Coronary artery (tissue), 2 donors: ENCODE results near the gene MAPKAP1.

Experiments
- DNase-seq: peaks from one replicate; pipeline ENCODE4 v3.0.0-alpha.2; 2017; ENCODE audit warnings: low spot score
- H3K27ac ChIP-seq, 2 donors: fragments of 200-600 bp; sonication (generic); one replicate each; pipeline ENCODE4 v1.5.1; 2016 to 2019
- H3K4me3 ChIP-seq: fragments of 200-600 bp; sonication (generic); 2 replicates; pipeline ENCODE4 v1.5.1; 2016; ENCODE audit warnings: mild to moderate bottlenecking, moderate library complexity
- TF ChIP-seq, protein P1 (sequence below): fragments of 200-600 bp; sonication (generic); IDR thresholded peaks from one replicate; pipeline ENCODE4 v1.5.1; 2019; ENCODE audit warnings: antibody characterized with exemption

Gene MAPKAP1

DNA sequence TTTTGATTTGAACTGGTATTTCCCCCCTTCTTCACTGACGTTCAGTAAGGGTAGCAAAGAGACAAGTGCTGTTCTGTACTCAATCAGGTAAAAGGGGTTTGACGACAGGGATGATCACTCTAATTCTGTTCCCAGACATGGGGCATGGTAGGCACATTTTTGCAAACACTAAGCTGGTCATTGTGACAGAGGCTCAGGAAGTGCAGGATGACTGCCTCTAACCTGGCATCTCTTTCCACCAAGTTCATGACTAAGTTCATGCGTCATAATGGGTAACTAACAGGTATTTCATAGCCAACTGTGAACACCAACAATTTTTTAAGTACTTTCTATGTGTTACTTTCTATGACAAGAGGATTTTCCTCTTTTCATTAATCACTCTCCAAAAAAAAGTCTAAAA lies 166.5 kb downstream of the MAPKAP1 start:
- H3K4me3 ChIP-seq: no peak overlapping the region
- H3K27ac ChIP-seq: no peak overlapping the region
- TF ChIP-seq, protein P1, sequence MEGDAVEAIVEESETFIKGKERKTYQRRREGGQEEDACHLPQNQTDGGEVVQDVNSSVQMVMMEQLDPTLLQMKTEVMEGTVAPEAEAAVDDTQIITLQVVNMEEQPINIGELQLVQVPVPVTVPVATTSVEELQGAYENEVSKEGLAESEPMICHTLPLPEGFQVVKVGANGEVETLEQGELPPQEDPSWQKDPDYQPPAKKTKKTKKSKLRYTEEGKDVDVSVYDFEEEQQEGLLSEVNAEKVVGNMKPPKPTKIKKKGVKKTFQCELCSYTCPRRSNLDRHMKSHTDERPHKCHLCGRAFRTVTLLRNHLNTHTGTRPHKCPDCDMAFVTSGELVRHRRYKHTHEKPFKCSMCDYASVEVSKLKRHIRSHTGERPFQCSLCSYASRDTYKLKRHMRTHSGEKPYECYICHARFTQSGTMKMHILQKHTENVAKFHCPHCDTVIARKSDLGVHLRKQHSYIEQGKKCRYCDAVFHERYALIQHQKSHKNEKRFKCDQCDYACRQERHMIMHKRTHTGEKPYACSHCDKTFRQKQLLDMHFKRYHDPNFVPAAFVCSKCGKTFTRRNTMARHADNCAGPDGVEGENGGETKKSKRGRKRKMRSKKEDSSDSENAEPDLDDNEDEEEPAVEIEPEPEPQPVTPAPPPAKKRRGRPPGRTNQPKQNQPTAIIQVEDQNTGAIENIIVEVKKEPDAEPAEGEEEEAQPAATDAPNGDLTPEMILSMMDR: no peak
- DNase-seq: no peak

DNA sequence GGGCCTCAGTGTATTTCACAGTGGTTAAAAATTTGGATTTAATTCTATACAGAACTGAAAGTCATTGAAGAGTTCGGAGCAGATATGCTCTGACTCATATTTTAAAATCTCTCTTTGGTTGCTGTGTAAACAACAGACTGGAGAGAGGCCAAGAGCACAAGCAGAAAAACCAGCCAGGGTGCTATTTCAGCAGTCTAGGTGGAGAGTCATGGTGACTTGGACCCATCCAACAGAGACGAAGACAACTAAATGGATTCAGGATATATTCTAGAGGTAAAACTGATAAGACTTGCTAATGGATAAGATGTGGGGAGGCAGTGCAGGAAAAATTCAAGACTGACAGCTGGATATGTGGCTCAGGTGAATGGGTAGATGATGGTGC lies 168.9 kb downstream of the MAPKAP1 start:
- Histone ChIP-seq H3K4me3 (no peak overlapping the region), H3K27ac (peak overlapping the region in 1 of 2 donors; percentile 1)
- TF ChIP-seq, protein P1: no peak
- no peak for DNase-seq

DNA sequence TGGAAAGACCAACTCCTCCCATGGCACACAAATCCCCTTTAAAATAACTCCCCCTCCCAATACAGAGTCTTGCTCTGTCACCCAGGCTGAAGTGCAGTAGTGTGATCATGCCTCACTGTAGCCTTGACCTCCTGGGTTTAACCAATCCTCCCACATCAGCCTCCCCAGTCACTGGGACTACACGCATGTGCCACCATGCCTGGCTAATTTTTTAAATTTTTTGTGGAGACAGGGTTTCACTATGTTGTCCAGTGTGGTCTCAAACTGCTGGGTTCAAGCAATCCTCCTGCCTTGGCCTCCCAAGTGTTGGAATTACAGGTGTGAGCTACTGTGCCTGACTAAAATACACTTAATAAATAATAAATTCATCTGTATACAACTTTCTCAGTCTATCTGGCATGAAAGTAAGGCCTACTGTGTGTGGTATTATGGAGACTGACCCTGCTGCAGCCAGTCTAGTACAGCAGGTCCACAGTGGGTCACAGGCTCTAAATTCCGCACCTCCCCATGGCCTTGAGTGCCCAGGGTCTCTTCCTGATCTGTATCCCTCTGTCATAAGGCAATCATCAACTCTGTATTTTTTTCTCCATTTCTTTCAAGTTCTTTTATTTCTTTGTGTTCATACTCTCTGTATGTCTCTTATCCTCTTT lies 169.4 kb downstream of the MAPKAP1 start:
- no peak for DNase-seq
- TF ChIP-seq, protein P1: no peak
- H3K27ac ChIP-seq: peak overlapping the region in 1 of 2 donors; percentile 1
- H3K4me3 ChIP-seq: no peak overlapping the region

DNA sequence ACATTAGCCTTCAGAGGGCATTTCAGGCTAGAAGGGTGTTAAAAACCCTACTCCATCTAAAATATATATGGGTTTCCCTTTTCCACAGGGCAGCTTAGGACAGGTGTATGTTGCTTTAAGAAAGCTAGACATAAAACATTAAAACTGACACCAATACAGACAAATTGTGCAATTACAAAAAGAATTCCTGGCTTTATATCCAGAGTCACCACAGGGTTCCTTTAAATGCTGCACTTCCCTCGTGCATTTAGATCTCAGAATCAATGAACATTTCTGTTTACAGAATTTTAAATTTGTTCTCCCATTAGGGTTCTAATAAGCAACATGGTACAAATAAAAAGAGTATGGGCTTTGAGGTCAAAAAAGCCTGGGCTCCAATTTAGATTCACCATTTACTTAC lies 170.2 kb downstream of the MAPKAP1 start:
- DNase-seq: no peak
- TF ChIP-seq, protein P1: no peak
- Histone ChIP-seq H3K27ac (no peak overlapping the region), H3K4me3 (no peak overlapping the region)

DNA sequence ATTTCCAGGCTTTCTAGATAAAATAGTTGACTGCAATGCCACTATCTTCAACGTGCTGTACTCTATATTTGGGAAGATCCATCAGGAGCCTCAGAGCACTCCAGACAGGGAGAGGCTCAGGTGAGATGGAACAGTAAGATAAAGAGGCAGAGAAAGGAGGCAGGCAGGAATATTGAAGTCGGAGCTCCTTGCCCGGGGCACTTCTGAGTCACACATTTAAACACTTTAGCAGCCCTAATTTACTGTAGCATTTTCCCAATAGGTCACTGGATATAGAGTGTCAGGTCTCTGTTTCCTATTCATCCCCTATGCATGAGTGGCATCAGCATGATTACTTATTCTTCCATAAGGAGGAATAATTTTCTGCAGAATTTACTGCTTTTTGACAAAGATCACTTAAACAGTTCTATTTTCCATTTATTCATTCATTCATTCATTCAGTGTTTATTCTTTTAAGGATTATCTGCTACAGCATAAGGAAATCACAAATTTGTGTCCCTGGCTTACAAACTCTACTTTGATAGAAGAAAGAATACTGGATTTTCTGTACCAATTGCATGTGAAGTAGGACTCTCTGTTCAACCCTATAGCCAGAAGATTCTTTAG lies 170.7 kb downstream of the MAPKAP1 start:
- no peak overlapping the region for H3K4me3 ChIP-seq
- DNase-seq: no peak
- H3K27ac ChIP-seq: no peak overlapping the region
- TF ChIP-seq, protein P1: no peak

DNA sequence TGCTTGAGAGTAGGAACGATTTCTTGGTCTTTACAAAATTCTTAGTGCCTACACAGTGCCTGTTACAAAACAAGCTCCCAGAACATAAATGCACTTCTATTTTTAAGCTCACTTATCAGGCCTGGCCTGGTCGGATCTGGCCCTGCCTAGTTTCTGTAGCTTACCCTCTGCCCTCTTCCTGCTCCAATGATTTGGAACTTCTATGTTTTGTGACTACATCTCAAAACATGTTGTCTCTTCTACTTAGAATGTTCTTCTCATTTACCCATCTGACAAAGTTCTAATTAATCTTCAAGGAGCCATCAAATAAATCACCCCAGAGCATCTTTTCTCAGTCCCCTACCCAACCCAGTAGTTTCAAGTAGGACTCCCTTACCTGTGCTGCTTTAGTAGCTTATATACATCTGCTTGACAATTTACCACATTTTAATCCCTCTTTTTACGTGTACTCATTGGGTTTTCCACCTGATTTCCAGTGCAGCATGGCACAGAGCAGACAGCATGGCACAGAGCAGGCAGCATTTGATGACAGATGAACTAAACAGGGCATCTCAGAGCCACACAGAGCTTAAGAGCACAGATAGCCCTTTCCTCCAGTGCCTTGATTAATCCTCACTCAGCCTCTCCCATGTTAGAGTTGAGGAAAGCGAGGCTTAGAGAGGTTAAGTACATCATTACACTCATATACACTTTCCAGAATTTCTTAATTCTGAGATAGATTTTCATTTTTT lies 171.9 kb downstream of the MAPKAP1 start:
- DNase-seq: no peak
- no peak overlapping the region for H3K4me3 ChIP-seq
- TF ChIP-seq, protein P1: no peak
- no peak overlapping the region for H3K27ac ChIP-seq
